SK-N-SH (cell line): ENCODE data around the gene CLEC16A. TPM values are rescaled to one million over a fixed set of nuclear protein-coding genes. Genes with fewer than 3 reads are reported as not detected.

Experiments used
- CTCF ChIA-PET: fragments of 300-600, 350-600 bp; formaldehyde crosslinking; extraction: SDS; loops from one replicate; lab custom pipeline; 2021; lab: Yijun Ruan, JAX
- POLR2A ChIA-PET: fragments of 350-600 bp; sonication (Branson Sonifier 250); formaldehyde crosslinking; extraction: SDS; loops from one replicate; lab custom pipeline; 2020; ENCODE audit warnings: antibody characterized with exemption, inconsistent platforms; lab: Yijun Ruan, JAX
- DNase-seq: peaks from one replicate; pipeline ENCODE4 v3.0.0; 2012
- H2AFZ ChIP-seq: fragments of 200-600 bp; sonication (generic); 2 replicates; pipeline ENCODE4 v1.8.1; 2016; ENCODE audit warnings: antibody characterized with exemption, mild to moderate bottlenecking, low read depth
- H3F3A ChIP-seq: fragments of 200-600 bp; sonication (generic); replicated peaks from 2 replicates; pipeline ENCODE3; 2016; ENCODE audit warnings: antibody characterized with exemption, mild to moderate bottlenecking; ENCODE audit not compliant: insufficient read depth
- H3K27ac ChIP-seq, 2 experiments: fragments of 200-500 bp in 1 of 2; fragments of 200-600 bp in 1 of 2; sonication (Bioruptor generic) in 1 of 2; sonication (generic), shearing (Covaris generic) in 1 of 2; 2 replicates each; pipeline versions ENCODE4 v1.5.1 to v1.6.1; 2014 to 2016; ENCODE audit warnings: low read depth in 2 of 2, inconsistent platforms in 1 of 2, low read length in 1 of 2, mild to moderate bottlenecking in 1 of 2, mixed read lengths in 1 of 2
- H3K27me3 ChIP-seq: fragments of 200-600 bp; sonication (generic), shearing (Covaris generic); 2 replicates; pipeline ENCODE4 v1.6.1; 2016; ENCODE audit warnings: mixed run types; ENCODE audit not compliant: insufficient read depth
- H3K36me3 ChIP-seq, 2 experiments: fragments of 200-500 bp in 1 of 2; fragments of 200-600 bp in 1 of 2; sonication (Bioruptor generic) in 1 of 2; sonication (generic) in 1 of 2; replicated peaks in 1 of 2; 2 replicates each; pipeline versions ENCODE3 to v1.5.1; 2014 to 2016; ENCODE audit warnings: low read length in 1 of 2, mild to moderate bottlenecking in 1 of 2; ENCODE audit not compliant: insufficient read depth in 2 of 2, control insufficient read depth in 1 of 2
- H3K4me1 ChIP-seq, 2 experiments: fragments of 200-500 bp in 1 of 2; fragments of 200-600 bp in 1 of 2; sonication (Bioruptor generic) in 1 of 2; sonication (generic), shearing (Covaris generic) in 1 of 2; 2 replicates each; pipeline versions ENCODE4 v1.5.1 to v1.6.1; 2014 to 2016; ENCODE audit warnings: low read depth in 1 of 2, low read length in 1 of 2, mixed run types in 1 of 2; ENCODE audit not compliant: insufficient read depth in 2 of 2, control insufficient read depth in 1 of 2
- H3K4me2 ChIP-seq: fragments of 200-600 bp; sonication (generic), shearing (Covaris generic); 2 replicates; pipeline ENCODE4 v1.6.1; 2017; ENCODE audit warnings: mixed run types
- H3K4me3 ChIP-seq, 2 experiments: fragments of 200-500 bp in 1 of 2; fragments of 200-600 bp in 1 of 2; sonication (Bioruptor generic) in 1 of 2; sonication (generic), shearing (Covaris generic) in 1 of 2; 2 replicates each; pipeline versions ENCODE4 v1.5.1 to v1.8.1; 2014 to 2016; ENCODE audit warnings: low read depth in 2 of 2, inconsistent platforms in 1 of 2, low read length in 1 of 2, mild to moderate bottlenecking in 1 of 2, mixed read lengths in 1 of 2, moderate library complexity in 1 of 2
- H3K79me2 ChIP-seq: fragments of 200-600 bp; sonication (generic); 2 replicates; pipeline ENCODE4 v1.8.1; 2017; ENCODE audit warnings: mild to moderate bottlenecking; ENCODE audit not compliant: insufficient read depth
- H3K9ac ChIP-seq: fragments of 200-600 bp; sonication (generic); 2 replicates; pipeline ENCODE4 v1.6.1; 2017; ENCODE audit warnings: mixed run types
- H3K9me2 ChIP-seq: fragments of 200-600 bp; sonication (generic); 2 replicates; pipeline ENCODE4 v1.6.1; 2017; ENCODE audit warnings: mixed run types
- H3K9me3 ChIP-seq: fragments of 200-600 bp; sonication (generic); 2 replicates; pipeline ENCODE4 v1.6.1; 2017; ENCODE audit warnings: mixed run types, mild to moderate bottlenecking, moderate library complexity
- H4K20me1 ChIP-seq: fragments of 200-600 bp; sonication (generic); 2 replicates; pipeline ENCODE4 v1.6.1; 2017; ENCODE audit warnings: mild to moderate bottlenecking, mixed run types; ENCODE audit not compliant: insufficient read depth
- CHD2 ChIP-seq: fragments of 150-350 bp; IDR thresholded peaks from 2 replicates; pipeline ENCODE4 v1.6.1; 2018; ENCODE audit warnings: low read length; ENCODE audit not compliant: partially characterized antibody
- CTCF ChIP-seq: fragments of 200-600 bp; sonication (generic); IDR thresholded peaks from 2 replicates; pipeline ENCODE4 v1.6.1; 2017; ENCODE audit warnings: antibody characterized with exemption, mild to moderate bottlenecking, moderate library complexity
- EP300 ChIP-seq, 2 experiments: IDR thresholded peaks; 2 replicates each; pipeline versions ENCODE4 v1.4.0 to v1.6.1; 2012; ENCODE audit warnings: borderline replicate concordance in 1 of 2, low read depth in 1 of 2, low read length in 1 of 2
- FOXM1 ChIP-seq: IDR thresholded peaks from 2 replicates; pipeline ENCODE4 v1.4.0; 2012; ENCODE audit warnings: low read depth, mild to moderate bottlenecking
- JUND ChIP-seq: IDR thresholded peaks from 2 replicates; pipeline ENCODE4 v1.4.0; 2012
- MEF2A ChIP-seq: IDR thresholded peaks from 2 replicates; pipeline ENCODE4 v1.4.0; 2012; ENCODE audit warnings: low read depth, borderline replicate concordance
- MXI1 ChIP-seq: IDR thresholded peaks from 2 replicates; pipeline ENCODE4 v1.6.1; 2012; ENCODE audit warnings: mild to moderate bottlenecking, low read depth, low read length, improper control_type of control experiment
- NFIC ChIP-seq: IDR thresholded peaks from 2 replicates; pipeline ENCODE4 v1.4.0; 2012; ENCODE audit warnings: borderline replicate concordance
- NRF1 ChIP-seq: IDR thresholded peaks from 2 replicates; pipeline ENCODE4 v1.6.1; 2012; ENCODE audit warnings: low read depth, mild to moderate bottlenecking, low read length
- POLR2AphosphoS5 ChIP-seq: IDR thresholded peaks from 2 replicates; pipeline ENCODE4 v1.6.1; 2012; ENCODE audit warnings: low read depth, low read length
- RAD21 ChIP-seq: IDR thresholded peaks from 2 replicates; pipeline ENCODE4 v1.6.1; 2012; ENCODE audit warnings: mild to moderate bottlenecking, low read length
- RCOR1 ChIP-seq: fragments of 150-350 bp; IDR thresholded peaks from 2 replicates; pipeline ENCODE4 v1.6.1; 2017; ENCODE audit warnings: antibody characterized with exemption, low read length
- RFX5 ChIP-seq: IDR thresholded peaks from 2 replicates; pipeline ENCODE4 v1.6.1; 2012; ENCODE audit warnings: mild to moderate bottlenecking, improper control_type of control experiment, low read length
- TCF12 ChIP-seq: IDR thresholded peaks from 2 replicates; pipeline ENCODE4 v1.4.0; 2012
- YY1 ChIP-seq: IDR thresholded peaks from 2 replicates; pipeline ENCODE4 v1.4.0; 2012; ENCODE audit warnings: low read depth, mild to moderate bottlenecking
- WGBS: methylation state at CpG from one replicate; pipeline ENCODE4 v1.1.6; 2017; ENCODE audit warnings: low lambda C conversion rate; 5-methylcytosine and 5-hydroxymethylcytosine counted together
- polyA plus RNA-seq, 3 experiments: library from polyadenylated mRNA; depleted of rRNA; stranded (reverse); fragments of >200 nt; gene quantifications; 2 replicates each; pipeline ENCODE4 v1.2.3, GENCODE V29; 2012
- TF ChIP-seq, protein P1 (sequence below): IDR thresholded peaks from 2 replicates; pipeline ENCODE4 v1.4.0; 2012; ENCODE audit warnings: low read depth, borderline replicate concordance
- TF ChIP-seq, protein P2 (sequence below): IDR thresholded peaks from 2 replicates; pipeline ENCODE4 v1.4.0; 2012; ENCODE audit warnings: low read depth, borderline replicate concordance

Gene CLEC16A
- polyA plus RNA-seq, 1 of the 3 experiments (the other 2 are of a cell fraction), result 13.7 TPM

GRCh38 chr16:11190588-11191560 is 246.5 kb downstream of the CLEC16A start:
- Histone ChIP-seq H3K9me2 (no peaks in the 10 kb centered on the region), H3K36me3 (no peaks in the 10 kb centered on the region), H3K27ac (no peak overlapping the region), H3K4me1 (peaks cover 0 to 6% of the 10 kb centered on the region in 2 experiments; a peak in 1 of 4 replicates), H2AFZ (no peak overlapping the region), H3F3A (no peaks in the 10 kb centered on the region), H4K20me1 (no peaks in the 10 kb centered on the region), H3K9me3 (no peaks in the 10 kb centered on the region), H3K27me3 (no peaks in the 10 kb centered on the region), H3K9ac (no peak overlapping the region), H3K4me2 (no peak overlapping the region), H3K79me2 (no peaks in the 10 kb centered on the region), H3K4me3 (no peak overlapping the region)
- CTCF ChIA-PET, result interaction anchor here (0.9 to 2.0 kb wide), 3 partner anchors 10 to 227 kb away, joined by 3 to 7 read pairs (median 4); no protein-coding TSS in a partner anchor
- TF ChIP-seq NRF1 (no peak), MXI1 (no peak), EP300 (IDR thresholded peaks at IDR 0.05; ENCODE audit: borderline replicate concordance in 1 of 2, low read depth in 1 of 2, low read length in 1 of 2) (no peak), CHD2 (no peak), RAD21 (no peak), RFX5 (no peak), POLR2AphosphoS5 (no peak), CTCF (no peak), JUND (no peak), FOXM1 (no peak), MEF2A (no peak)
- TF ChIP-seq, protein P1, sequence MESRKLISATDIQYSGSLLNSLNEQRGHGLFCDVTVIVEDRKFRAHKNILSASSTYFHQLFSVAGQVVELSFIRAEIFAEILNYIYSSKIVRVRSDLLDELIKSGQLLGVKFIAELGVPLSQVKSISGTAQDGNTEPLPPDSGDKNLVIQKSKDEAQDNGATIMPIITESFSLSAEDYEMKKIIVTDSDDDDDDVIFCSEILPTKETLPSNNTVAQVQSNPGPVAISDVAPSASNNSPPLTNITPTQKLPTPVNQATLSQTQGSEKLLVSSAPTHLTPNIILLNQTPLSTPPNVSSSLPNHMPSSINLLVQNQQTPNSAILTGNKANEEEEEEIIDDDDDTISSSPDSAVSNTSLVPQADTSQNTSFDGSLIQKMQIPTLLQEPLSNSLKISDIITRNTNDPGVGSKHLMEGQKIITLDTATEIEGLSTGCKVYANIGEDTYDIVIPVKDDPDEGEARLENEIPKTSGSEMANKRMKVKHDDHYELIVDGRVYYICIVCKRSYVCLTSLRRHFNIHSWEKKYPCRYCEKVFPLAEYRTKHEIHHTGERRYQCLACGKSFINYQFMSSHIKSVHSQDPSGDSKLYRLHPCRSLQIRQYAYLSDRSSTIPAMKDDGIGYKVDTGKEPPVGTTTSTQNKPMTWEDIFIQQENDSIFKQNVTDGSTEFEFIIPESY, result no peak
- DNase-seq, result no peak
- WGBS, result 86% methylated on average over 13 of the region's 15 CpGs
- POLR2A ChIA-PET, result no interaction called here

- no peaks in the 10 kb centered on the region for H3K9me2 ChIP-seq
- TF ChIP-seq NFIC (no peak), YY1 (no peak), RAD21 (no peak), TCF12 (no peak), RCOR1 (no peak), CHD2 (no peak), POLR2AphosphoS5 (no peak)
- TF ChIP-seq, protein P2, sequence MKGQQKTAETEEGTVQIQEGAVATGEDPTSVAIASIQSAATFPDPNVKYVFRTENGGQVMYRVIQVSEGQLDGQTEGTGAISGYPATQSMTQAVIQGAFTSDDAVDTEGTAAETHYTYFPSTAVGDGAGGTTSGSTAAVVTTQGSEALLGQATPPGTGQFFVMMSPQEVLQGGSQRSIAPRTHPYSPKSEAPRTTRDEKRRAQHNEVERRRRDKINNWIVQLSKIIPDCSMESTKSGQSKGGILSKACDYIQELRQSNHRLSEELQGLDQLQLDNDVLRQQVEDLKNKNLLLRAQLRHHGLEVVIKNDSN, result no peak
- no peaks in the 10 kb centered on the region for H3K36me3 ChIP-seq
- peaks cover 0 to 6% of the 10 kb centered on the region in 2 experiments; a peak in 1 of 4 replicates for H3K4me1 ChIP-seq
- CTCF ChIA-PET, result interaction anchor here (0.9 to 1.1 kb wide), 2 partner anchors 9 to 13 kb away, joined by 3 to 4 read pairs; no protein-coding TSS in a partner anchor
- H3K4me3 ChIP-seq, result no peak overlapping the region
- POLR2A ChIA-PET, result no interaction called here
- H3K9me3 ChIP-seq, result no peaks in the 10 kb centered on the region
- no peak overlapping the region for H3K27ac ChIP-seq
- H3K4me2 ChIP-seq, result no peak overlapping the region
- H3F3A ChIP-seq, result no peaks in the 10 kb centered on the region
- 75% methylated on average over 5 of the region's 5 CpGs for WGBS
- no peaks in the 10 kb centered on the region for H4K20me1 ChIP-seq
- no peaks in the 10 kb centered on the region for H3K27me3 ChIP-seq
- H2AFZ ChIP-seq, result no peak overlapping the region
- DNase-seq, result no peak
- no peak overlapping the region for H3K9ac ChIP-seq
- no peaks in the 10 kb centered on the region for H3K79me2 ChIP-seq
Measured at GRCh38 chr16:11191665-11192064, 247.3 kb downstream of the CLEC16A start.
